HG03103 (cell line): ENCODE results near the gene TUBA4A.
A peak's percentile ranks its signal among the peaks of the same experiment; 100 is the strongest.

Source experiments
- ATAC-seq: cut with Tn5 transposase; IDR thresholded peaks from one replicate; pipeline ENCODE4 v1.9.1; 2021; ENCODE audit warnings: low read depth; ENCODE audit not compliant: unreplicated experiment

Gene TUBA4A

GRCh38 chr2:219253753-219254589 is at the start of gene TUBA4A:
Gene TUBA4A, minus strand, starts transcription at chr2:219253918. Its CDS starts 60 bp downstream, at chr2:219253858.
- ATAC-seq = peak; percentile 47

- ATAC-seq = no peak
Measured at GRCh38 chr2:219302412-219302968, 48.8 kb upstream of the TUBA4A start.

GRCh38 chr2:219300022-219300421 is 46.3 kb upstream of the TUBA4A start:
- no peak for ATAC-seq

GRCh38 chr2:219299372-219299760 is 45.6 kb upstream of the TUBA4A start:
- ATAC-seq = no peak

GRCh38 chr2:219298759-219299371 is 45.1 kb upstream of the TUBA4A start:
- ATAC-seq = peak; percentile 47

GRCh38 chr2:219297766-219298456 is 44.2 kb upstream of the TUBA4A start:
- no peak for ATAC-seq

GRCh38 chr2:219296631-219297391 is 43.1 kb upstream of the TUBA4A start:
- no peak for ATAC-seq

GRCh38 chr2:219296142-219296541 is 42.4 kb upstream of the TUBA4A start:
- no peak for ATAC-seq

- peak; percentile 89 for ATAC-seq
Measured at GRCh38 chr2:219294356-219295351, 40.9 kb upstream of the TUBA4A start.

GRCh38 chr2:219293736-219294231 is 40.1 kb upstream of the TUBA4A start:
- ATAC-seq = no peak

GRCh38 chr2:219292616-219293015 is 38.9 kb upstream of the TUBA4A start:
- ATAC-seq = no peak

GRCh38 chr2:219291910-219292490 is 38.3 kb upstream of the TUBA4A start:
- no peak for ATAC-seq

- ATAC-seq = no peak
Measured at GRCh38 chr2:219291394-219291793, 37.7 kb upstream of the TUBA4A start.

- no peak for ATAC-seq
Measured at GRCh38 chr2:219290381-219291171, 36.9 kb upstream of the TUBA4A start.

- ATAC-seq = no peak
Measured at GRCh38 chr2:219289537-219290361, 36.0 kb upstream of the TUBA4A start.

GRCh38 chr2:219289195-219289536 is 35.4 kb upstream of the TUBA4A start:
- no peak for ATAC-seq

- ATAC-seq = no peak
Measured at GRCh38 chr2:219287580-219288265, 34.0 kb upstream of the TUBA4A start.
